Right lobe of liver (tissue), 6 donors: Measurements from ENCODE around the gene CLEC16A. TPM values are rescaled to one million over a fixed set of nuclear protein-coding genes. Genes with fewer than 3 reads are reported as not detected.
"Not testable (repeated sequence)": the region's sequence is repeated elsewhere in the genome, so short reads cannot be mapped to it uniquely, and the experiment has no call there.

Experiments used
- ATAC-seq, 4 donors: fragments of 200-7000 bp; cut with Tn5 transposase; one replicate each; pipeline ENCODE4 v1.9.1; 2020; ENCODE audit warnings: mild to moderate bottlenecking in 4 of 4, moderate library complexity in 4 of 4
- DNase-seq, 3 donors: peaks; one replicate each; pipeline ENCODE4 v3.0.0-alpha.2; 2020
- H3K27ac ChIP-seq, 3 donors: fragments of 200-600 bp; one replicate each; pipeline ENCODE4 v1.8.0; 2022
- H3K27me3 ChIP-seq, 2 donors: fragments of 200-600 bp; one replicate each; pipeline ENCODE4 v1.8.0; 2022
- H3K36me3 ChIP-seq, 4 donors: fragments of 200-600 bp; sonication (generic) in 1 of 4; one replicate each; pipeline versions ENCODE4 v1.5.1 to v1.8.0; 2017 to 2022; ENCODE audit warnings: control low read depth in 1 of 4
- H3K4me1 ChIP-seq, 4 donors: fragments of 200-600 bp; sonication (generic) in 1 of 4; one replicate each; pipeline versions ENCODE4 v1.5.1 to v1.8.0; 2017 to 2022; ENCODE audit warnings: control low read depth in 1 of 4
- H3K4me3 ChIP-seq, 3 donors: fragments of 200-600 bp; one replicate each; pipeline ENCODE4 v1.8.0; 2022
- H3K9me3 ChIP-seq, 4 donors: fragments of 200-600 bp; sonication (generic) in 1 of 4; one replicate each; pipeline versions ENCODE4 v1.5.1 to v1.8.0; 2017 to 2022; ENCODE audit warnings: control low read depth in 1 of 4
- CTCF ChIP-seq, 4 donors: fragments of 200-600 bp in 3 of 4; fragments of 450-650 bp in 1 of 4; IDR thresholded peaks; one replicate each; pipeline versions ENCODE4 v1.5.1 to v1.8.0; 2016 to 2022; ENCODE audit warnings: antibody characterized with exemption in 4 of 4, mild to moderate bottlenecking in 2 of 4
- POLR2A ChIP-seq: fragments of 450-650 bp; IDR thresholded peaks from one replicate; pipeline ENCODE4 v1.6.1; 2017; ENCODE audit warnings: antibody characterized with exemption, mild to moderate bottlenecking
- WGBS: methylation state at CpG from one replicate; pipeline ENCODE4 v1.1.6; 2018; ENCODE audit warnings: low coverage, low lambda C conversion rate; ENCODE audit not compliant: insufficient coverage; ENCODE audit errors: missing lambda C conversion rate; 5-methylcytosine and 5-hydroxymethylcytosine counted together
- intact Hi-C, 2 donors: fragments of 100-400 bp; cut with DNase I; formaldehyde crosslinking; loops; one replicate each; pipeline versions ENCODE4 v1.11.2 to v1.14.1; 2022
- total RNA-seq, 6 experiments: library from RNA; depleted of rRNA in 2 of 6; stranded (reverse); fragments of >200 nt in 2 of 6; fragmentation: NEBNext Ultra II Directional in 3 of 6; extraction: Animal tissue kit (Norgen Biotek cat#: 25700) in 3 of 6; gene quantifications; one replicate each; pipeline versions ENCODE4 v1.1.0 to v1.2.4, GENCODE V29; 2016 to 2023
- donor health status: DM: no; HTN: yes; CAD: no.
- donor health status: DM: no; HTN: no; CAD: no.
- donor health status: DM: no; HTN: no; CAD: no.
- donor health status: DM: no; HTN: yes; CAD: no.
- donor health status: DM: no; HTN: yes; CAD: no.

CLEC16A gene
- total RNA-seq, 6 experiments from 2014 or later: 15.2 to 25.9 (median 19.8) TPM

GRCh38 chr16:11101283-11101682, 156.9 kb downstream of the CLEC16A start:
- Histone ChIP-seq H3K9me3 (no peaks in the 10 kb centered on the region), H3K27me3 (no peaks in the 10 kb centered on the region), H3K4me3 (no peak overlapping the region), H3K27ac (no peak overlapping the region), H3K36me3 (peaks cover 0 to 2% (median 0%) of the 10 kb centered on the region in 4 donors), H3K4me1 (peaks cover 0 to 35% (median 7%) of the 10 kb centered on the region in 4 donors)
- 100% methylated on average over 5 of the region's 6 CpGs for WGBS
- DNase-seq: no peak
- no peak for ATAC-seq
- intact Hi-C loops: no loop called here
- TF ChIP-seq POLR2A (no peak), CTCF (IDR thresholded peaks at IDR 0.05) (no peak)

GRCh38 chr16:11101695-11102522, 157.5 kb downstream of the CLEC16A start:
- no peak overlapping the region for H3K4me3 ChIP-seq
- no peaks in the 10 kb centered on the region for H3K27me3 ChIP-seq
- H3K4me1 ChIP-seq: peaks cover 0 to 35% (median 7%) of the 10 kb centered on the region in 4 donors
- TF ChIP-seq CTCF (IDR thresholded peaks at IDR 0.05): peak in 3 of 4 donors; percentile 6 to 20 (median 11)
- no peak for TF ChIP-seq POLR2A
- no peaks in the 10 kb centered on the region for H3K9me3 ChIP-seq
- no peak for DNase-seq
- ATAC-seq: peak in 3 of 4 donors; percentile 16 to 51 (median 33)
- peak overlapping the region in 2 of 3 donors; percentile 41 to 51 for H3K27ac ChIP-seq
- H3K36me3 ChIP-seq: peaks cover 0 to 2% (median 0%) of the 10 kb centered on the region in 4 donors
- intact Hi-C loops: no loop called here
- WGBS: 59% methylated on average over 9 of the region's 9 CpGs

GRCh38 chr16:11102523-11102898, 158.1 kb downstream of the CLEC16A start:
- Histone ChIP-seq H3K27ac (peak overlapping the region in 2 of 3 donors; percentile 41 to 51), H3K36me3 (no peaks in the 10 kb centered on the region), H3K4me3 (no peak overlapping the region), H3K27me3 (no peaks in the 10 kb centered on the region), H3K9me3 (no peaks in the 10 kb centered on the region), H3K4me1 (peaks cover 0 to 35% (median 7%) of the 10 kb centered on the region in 4 donors)
- DNase-seq (no peak), ATAC-seq (peak in 1 of 4 donors; percentile 5)
- 78% methylated on average over 2 of the region's 3 CpGs for WGBS
- intact Hi-C loops: no loop called here
- TF ChIP-seq POLR2A (no peak), CTCF (IDR thresholded peaks at IDR 0.05) (no peak)

GRCh38 chr16:11103301-11103700, 158.9 kb downstream of the CLEC16A start:
- peak overlapping the region in 2 of 3 donors; percentile 41 to 51 for H3K27ac ChIP-seq
- H3K27me3 ChIP-seq, H3K4me3 ChIP-seq, intact Hi-C loops, H3K9me3 ChIP-seq, H3K36me3 ChIP-seq, DNase-seq: not testable (repeated sequence)
- H3K4me1 ChIP-seq: peaks cover 0 to 35% (median 7%) of the 10 kb centered on the region in 4 donors
- peak in 1 of 4 donors; percentile 4 for ATAC-seq
- WGBS: 100% methylated on average over 3 of the region's 5 CpGs
